HG02798 (cell line): Measurements from ENCODE around the gene FSTL5.

Experiments used
- ATAC-seq: cut with Tn5 transposase; IDR thresholded peaks from one replicate; pipeline ENCODE4 v1.9.1; 2021; ENCODE audit warnings: mild to moderate bottlenecking; ENCODE audit not compliant: unreplicated experiment, poor library complexity

The FSTL5 gene

DNA sequence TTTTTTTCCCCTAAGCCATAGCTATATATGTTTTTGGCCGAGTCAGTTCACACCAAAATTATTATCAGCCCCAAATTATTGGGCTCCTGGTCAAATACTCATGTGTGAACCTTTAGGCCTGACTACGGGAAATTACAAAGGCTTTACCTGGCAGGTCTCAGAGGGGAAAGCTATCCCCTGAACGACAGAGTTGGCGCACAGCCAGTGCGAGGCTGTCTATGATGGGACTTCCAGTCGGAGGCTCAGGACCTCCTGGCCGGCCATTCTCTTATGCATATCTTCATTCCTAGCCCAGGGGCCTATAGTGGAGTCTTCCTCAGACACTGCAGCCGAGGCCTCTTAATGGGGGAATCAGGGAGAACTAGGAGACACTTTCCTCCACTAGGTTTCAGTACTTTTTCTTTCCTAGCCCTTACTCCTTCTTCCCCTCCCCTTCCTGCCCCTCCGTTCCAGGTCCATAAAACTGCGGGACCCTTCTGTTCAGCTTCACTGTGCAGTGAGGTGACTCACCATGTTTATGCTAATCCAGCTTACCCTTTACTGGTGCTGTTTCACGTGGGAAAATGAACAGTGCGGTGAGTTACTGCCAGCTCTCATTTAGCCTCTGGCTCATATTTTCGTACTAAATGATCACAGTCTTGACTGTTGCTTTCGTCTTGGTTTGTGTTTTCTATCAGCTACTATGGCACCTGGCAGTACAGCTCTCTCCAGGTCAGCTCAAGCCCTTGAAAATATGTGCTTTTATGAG, 533.9 kb downstream of the FSTL5 start:
- no peak for ATAC-seq

- ATAC-seq: peak; percentile 91
Observed at GRCh38 chr4:161604516-161605300, 559.1 kb downstream of the FSTL5 start.

DNA sequence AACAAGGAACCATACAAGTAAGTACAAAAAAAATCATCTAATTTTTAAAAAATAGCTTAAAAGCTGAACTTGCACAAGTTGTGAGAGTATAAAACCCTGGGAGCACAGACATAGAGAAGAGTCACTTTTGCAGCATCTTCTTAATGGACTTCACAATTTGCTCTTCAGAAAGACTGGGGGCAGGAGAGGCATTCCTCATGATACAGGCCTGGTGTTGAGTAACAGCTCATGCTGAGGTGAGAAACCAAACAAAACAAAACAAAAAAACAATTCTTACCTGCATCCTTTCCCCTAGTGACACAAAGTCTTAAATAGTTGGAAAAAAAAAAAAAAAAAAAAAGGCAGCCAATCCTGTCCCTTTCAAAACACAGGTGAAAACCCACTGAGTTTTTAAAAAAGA, 562.8 kb downstream of the FSTL5 start:
- no peak for ATAC-seq

DNA sequence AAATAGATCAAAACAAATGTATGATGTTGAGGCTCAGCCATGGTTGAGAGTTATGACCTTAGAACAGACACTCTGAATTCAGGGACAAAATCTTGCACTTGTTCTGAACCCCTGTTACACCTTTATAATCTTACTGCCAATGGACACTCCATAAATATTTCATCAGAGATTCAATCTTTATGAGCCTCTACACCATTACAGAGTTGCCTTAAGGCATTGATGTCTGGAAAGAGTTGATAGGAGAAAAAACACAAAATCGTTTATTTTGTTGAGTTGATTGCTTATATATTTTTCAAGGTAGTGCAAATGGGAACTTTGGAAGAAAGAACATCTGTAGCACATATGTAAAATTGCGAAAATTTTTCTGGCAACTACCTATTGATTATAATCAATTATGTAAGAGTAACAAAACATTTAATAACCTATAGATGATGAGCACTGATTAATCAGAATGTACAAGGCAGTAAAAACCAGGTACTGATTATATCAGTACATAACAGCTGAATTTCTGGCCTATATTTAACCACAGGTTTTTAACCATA, 568.5 kb downstream of the FSTL5 start:
- ATAC-seq: no peak

GRCh38 chr4:161585011-161585410, 578.8 kb downstream of the FSTL5 start:
- ATAC-seq: no peak

DNA sequence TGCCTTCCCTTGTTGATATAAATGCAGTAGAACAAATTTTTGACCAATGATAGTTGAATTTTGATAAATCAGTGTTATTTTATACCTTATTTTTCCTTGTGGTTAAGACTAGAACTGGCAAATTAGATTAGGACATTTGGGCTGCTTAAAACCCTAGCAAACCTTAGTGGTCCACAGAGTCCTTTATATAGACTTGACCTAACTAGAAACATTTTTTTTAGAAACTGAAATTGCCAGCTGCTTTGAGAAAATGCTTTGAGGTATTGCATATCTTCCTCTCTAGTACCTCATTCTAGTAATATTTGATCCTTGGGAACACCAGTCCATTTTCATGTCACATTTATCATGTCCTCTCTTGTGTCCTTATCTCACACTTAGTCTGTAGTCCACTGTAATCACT, 580.3 kb downstream of the FSTL5 start:
- peak; percentile 42 for ATAC-seq

- peak; percentile 77 for ATAC-seq
Observed at GRCh38 chr4:161581262-161582230, 582.3 kb downstream of the FSTL5 start.

GRCh38 chr4:161577579-161578301, 586.1 kb downstream of the FSTL5 start:
- no peak for ATAC-seq

- no peak for ATAC-seq
Observed at GRCh38 chr4:161573836-161574235, 590.0 kb downstream of the FSTL5 start.

DNA sequence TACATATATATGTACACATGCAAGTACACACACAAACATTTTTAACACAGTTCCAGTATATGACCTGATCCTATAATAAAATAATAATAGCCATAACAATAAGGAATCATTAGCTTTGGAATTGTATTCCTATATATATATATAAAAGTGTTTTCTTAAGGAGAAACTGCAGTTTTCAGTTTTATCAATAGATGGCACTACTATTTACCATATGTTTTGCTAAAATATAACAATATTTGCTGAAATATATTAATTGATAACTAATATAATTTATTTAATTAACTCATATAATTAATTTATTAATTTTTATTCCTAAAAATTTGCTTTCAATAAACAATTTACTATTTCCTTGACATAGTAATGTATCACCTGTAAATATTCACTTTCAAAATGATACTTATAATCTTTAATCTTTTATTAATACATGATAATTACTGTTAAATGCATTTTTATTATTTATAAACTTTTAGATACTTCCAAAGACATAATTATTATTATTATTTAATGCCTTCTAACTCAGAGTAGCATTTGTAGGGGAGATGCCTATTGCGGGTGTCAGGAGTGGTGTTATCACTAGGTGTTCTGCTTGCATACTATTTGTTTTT, 599.5 kb downstream of the FSTL5 start:
- ATAC-seq: no peak

- peak; percentile 84 for ATAC-seq
Observed at GRCh38 chr4:161555689-161556660, 607.8 kb downstream of the FSTL5 start.

DNA sequence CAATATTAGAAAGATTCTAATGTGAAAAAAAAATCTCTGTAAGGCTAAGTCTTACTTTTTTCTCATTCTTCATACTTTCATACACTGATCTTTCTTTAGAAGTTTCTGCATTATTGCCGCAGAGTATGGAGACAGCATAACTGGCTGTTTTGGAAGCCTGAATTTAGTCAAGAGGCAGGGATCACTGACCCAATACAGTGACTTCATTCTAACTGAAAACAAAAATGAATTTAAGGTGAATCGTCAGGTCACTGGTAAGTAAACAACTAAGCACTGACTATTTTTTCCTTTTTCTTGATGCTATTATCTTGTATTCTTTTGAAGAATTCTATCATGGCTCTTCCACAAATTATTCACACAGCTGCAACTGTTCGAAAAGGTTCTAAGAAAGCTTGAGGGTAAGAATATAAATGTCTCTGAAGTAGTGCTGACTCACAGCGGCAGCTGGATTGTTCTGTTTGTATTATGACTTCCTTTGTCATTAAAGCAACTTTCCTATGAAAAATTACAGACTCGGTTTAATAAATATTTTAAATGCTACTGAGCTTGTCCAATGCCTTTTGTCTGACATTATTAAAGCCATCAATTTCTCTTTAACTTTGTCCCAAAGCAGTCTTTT, 609.3 kb downstream of the FSTL5 start:
- peak; percentile 38 for ATAC-seq

DNA sequence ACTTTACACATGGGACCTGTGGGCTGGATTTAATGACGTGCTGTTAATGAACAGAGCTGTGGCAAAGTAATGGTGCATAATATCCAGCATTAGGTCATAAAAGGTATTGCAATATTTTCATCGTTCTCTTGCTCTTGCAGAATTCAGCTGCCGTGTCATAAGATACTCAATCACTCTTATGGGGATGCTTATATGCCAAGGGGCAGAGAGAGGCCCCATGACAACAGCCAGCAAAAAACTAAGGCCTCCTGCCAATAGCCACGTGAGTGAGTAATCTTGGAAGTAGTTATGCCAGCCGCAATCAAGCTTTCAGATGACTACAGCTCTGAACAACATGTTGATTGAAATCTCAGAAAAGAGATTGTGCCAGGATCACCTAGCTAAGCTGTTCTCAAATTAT, 616.9 kb downstream of the FSTL5 start:
- ATAC-seq: no peak

DNA sequence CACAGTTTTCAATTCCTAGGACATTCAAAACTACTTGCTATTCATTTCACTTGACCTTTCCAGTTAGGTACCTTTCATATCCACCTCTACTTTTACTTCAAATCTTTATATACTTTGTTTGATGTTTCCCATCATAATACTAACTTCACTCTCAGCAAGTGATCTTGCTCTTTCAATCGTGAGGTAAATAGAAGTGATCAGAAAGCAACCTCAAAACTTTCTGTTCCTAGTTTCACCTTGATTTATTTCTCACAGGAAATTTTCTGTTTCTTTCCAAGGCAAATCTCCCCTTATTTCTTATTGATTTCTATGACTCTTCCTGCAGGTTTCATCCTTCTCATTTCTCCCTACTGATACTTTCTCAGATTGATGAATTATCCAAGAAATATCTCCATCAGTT, 623.5 kb downstream of the FSTL5 start:
- peak; percentile 48 for ATAC-seq

DNA sequence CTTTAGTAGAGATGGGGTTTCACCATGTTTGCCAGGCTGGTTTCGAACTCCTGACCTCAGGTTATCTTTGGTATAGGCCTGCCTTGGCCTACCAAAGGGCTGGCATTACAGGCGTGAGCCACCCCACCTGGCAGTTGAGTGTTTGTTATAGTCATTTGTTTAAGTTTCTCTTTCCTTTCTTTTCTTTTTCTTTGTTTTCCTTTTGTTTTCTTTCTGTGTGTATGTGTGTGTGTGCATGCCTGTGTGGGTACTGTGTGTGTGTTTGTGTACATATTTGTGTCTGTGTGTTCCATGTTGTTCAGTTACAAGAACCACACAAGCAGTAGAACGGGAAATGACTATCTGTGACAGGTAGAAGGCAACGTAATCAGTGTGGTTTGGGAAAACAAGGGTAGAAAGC, 624.9 kb downstream of the FSTL5 start:
- ATAC-seq: no peak

DNA sequence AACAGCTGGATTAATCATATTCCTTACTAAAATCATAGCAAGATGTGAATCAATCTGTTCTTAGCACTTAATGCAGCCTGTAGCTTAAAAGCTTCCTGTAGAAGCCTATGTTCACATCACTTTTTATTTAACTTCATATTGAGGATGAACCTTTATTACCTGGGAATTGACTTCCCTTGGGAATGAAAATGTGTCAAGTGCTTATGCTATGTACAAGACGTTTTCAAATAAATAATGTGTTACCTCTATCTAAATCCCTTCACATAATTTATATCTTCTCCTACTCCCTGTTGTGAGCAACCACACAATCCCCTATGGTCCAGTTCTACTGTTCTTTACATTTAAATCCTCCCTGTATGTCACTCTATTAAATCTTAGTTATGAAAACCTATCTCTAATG, 633.1 kb downstream of the FSTL5 start:
- ATAC-seq: no peak

DNA sequence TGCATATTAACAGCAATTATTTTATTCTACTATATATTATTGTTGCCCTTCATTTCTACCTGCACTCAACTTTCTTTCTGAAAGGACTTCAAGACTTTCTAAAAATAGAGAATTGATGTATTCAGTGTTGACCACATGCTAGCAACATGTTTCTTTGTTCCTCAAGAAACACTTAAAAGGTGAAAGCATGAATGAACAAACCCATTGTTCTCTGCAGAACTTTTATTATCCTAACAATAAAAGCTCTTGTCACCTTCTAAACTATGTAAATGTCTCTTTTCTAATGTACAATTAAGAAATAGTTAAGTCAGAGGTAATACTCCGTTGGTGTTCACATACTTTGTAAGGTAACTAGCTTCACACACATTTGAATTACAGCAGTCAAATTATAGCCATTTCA, 638.7 kb downstream of the FSTL5 start:
- ATAC-seq: peak; percentile 38

- no peak for ATAC-seq
Observed at GRCh38 chr4:161522031-161522430, 641.8 kb downstream of the FSTL5 start.
